NCI-H510A (cell line): ENCODE data around the gene KYNU.
"Not testable (repeated sequence)": the region's sequence is repeated elsewhere in the genome, so short reads cannot be mapped to it uniquely, and the experiment has no call there.

ENCODE experiments used
- DNase-seq: peaks from one replicate; lab custom pipeline; 2025; lab: John Stamatoyannopoulos, UW

Gene KYNU

GRCh38 chr2:142918624-142919023 is 41.2 kb downstream of the KYNU start:
- no peak for DNase-seq

- no peak for DNase-seq
Measured at GRCh38 chr2:142920571-142920970, 43.1 kb downstream of the KYNU start.

GRCh38 chr2:142926445-142926844 is 49.0 kb downstream of the KYNU start:
- DNase-seq = no peak

GRCh38 chr2:142930835-142931398 is 53.5 kb downstream of the KYNU start:
- no peak for DNase-seq

- no peak for DNase-seq
Measured at GRCh38 chr2:142933916-142934315, 56.5 kb downstream of the KYNU start.

- no peak for DNase-seq
Measured at GRCh38 chr2:142935563-142936089, 58.2 kb downstream of the KYNU start.

- DNase-seq = no peak
Measured at GRCh38 chr2:142936629-142937028, 59.2 kb downstream of the KYNU start.

GRCh38 chr2:142937347-142937746 is 59.9 kb downstream of the KYNU start:
- no peak for DNase-seq

- DNase-seq = no peak
Measured at GRCh38 chr2:142938240-142938639, 60.8 kb downstream of the KYNU start.

- no peak for DNase-seq
Measured at GRCh38 chr2:142940606-142941223, 63.3 kb downstream of the KYNU start.

GRCh38 chr2:142942690-142943089 is 65.2 kb downstream of the KYNU start:
- no peak for DNase-seq

GRCh38 chr2:142944264-142944663 is 66.8 kb downstream of the KYNU start:
- DNase-seq = no peak

GRCh38 chr2:142944721-142945120 is 67.3 kb downstream of the KYNU start:
- no peak for DNase-seq

GRCh38 chr2:142946941-142947340 is 69.5 kb downstream of the KYNU start:
- no peak for DNase-seq

GRCh38 chr2:142948723-142949122 is 71.3 kb downstream of the KYNU start:
- not testable (repeated sequence) for DNase-seq

- DNase-seq = not testable (repeated sequence)
Measured at GRCh38 chr2:142950323-142950722, 72.9 kb downstream of the KYNU start.

- DNase-seq = no peak
Measured at GRCh38 chr2:142951190-142952007, 73.9 kb downstream of the KYNU start.

GRCh38 chr2:142952018-142952417 is 74.6 kb downstream of the KYNU start:
- no peak for DNase-seq

- no peak for DNase-seq
Measured at GRCh38 chr2:142952793-142953494, 75.5 kb downstream of the KYNU start.

GRCh38 chr2:142954493-142954892 is 77.0 kb downstream of the KYNU start:
- DNase-seq = no peak

GRCh38 chr2:142957144-142957543 is 79.7 kb downstream of the KYNU start:
- DNase-seq = no peak

GRCh38 chr2:142961202-142961601 is 83.7 kb downstream of the KYNU start:
- DNase-seq = no peak
